CD8-positive, alpha-beta memory T cell (primary cell): Measurements from ENCODE around the gene SHCBP1L. TPM values are rescaled to one million over a fixed set of nuclear protein-coding genes. Genes with fewer than 3 reads are reported as not detected.

ENCODE experiments used
- CTCF ChIA-PET: fragments of 350-600 bp; sonication (Branson Sonifier 250); formaldehyde crosslinking; loops from one replicate; lab custom pipeline; 2021; ENCODE audit warnings: antibody characterized with exemption; lab: Charles Lee
- POLR2A ChIA-PET: fragments of 350-600 bp; sonication (Branson Sonifier 250); formaldehyde crosslinking; loops from one replicate; lab custom pipeline; 2021; ENCODE audit warnings: antibody characterized with exemption; lab: Charles Lee
- DNase-seq, 5 donors: peaks; one replicate each; pipeline versions ENCODE4 v3.0.0 to v3.0.0-alpha.2; 2020 to 2022; ENCODE audit warnings: mixed read lengths in 1 of 5
- H3K27ac ChIP-seq: one replicate; pipeline ENCODE4 v1.7.0; 2013; ENCODE audit warnings: low read depth, mild to moderate bottlenecking, low read length, moderate library complexity
- H3K27me3 ChIP-seq: 2 replicates; pipeline ENCODE4 v1.7.0; 2013; ENCODE audit warnings: low read length, mild to moderate bottlenecking; ENCODE audit not compliant: insufficient read depth, poor library complexity, severe bottlenecking
- H3K36me3 ChIP-seq: 2 replicates; pipeline ENCODE4 v1.7.0; 2013; ENCODE audit warnings: mild to moderate bottlenecking, low read length, moderate library complexity; ENCODE audit not compliant: insufficient read depth
- H3K4me1 ChIP-seq: 2 replicates; pipeline ENCODE4 v1.7.0; 2013; ENCODE audit warnings: mild to moderate bottlenecking, low read length, moderate library complexity; ENCODE audit not compliant: insufficient read depth
- H3K4me3 ChIP-seq: 2 replicates; pipeline ENCODE4 v1.7.0; 2013; ENCODE audit warnings: mild to moderate bottlenecking, low read length
- H3K9me3 ChIP-seq: 2 replicates; pipeline ENCODE4 v1.7.0; 2013; ENCODE audit warnings: mild to moderate bottlenecking, low read length
- H3K27ac Mint-ChIP-seq, 8 donors: one replicate each; pipeline ENCODE4 v1.8.0; 2020 to 2021; ENCODE audit warnings: mixed read lengths in 8 of 8, mild to moderate bottlenecking in 6 of 8, inconsistent platforms in 3 of 8, moderate library complexity in 3 of 8
- H3K27me3 Mint-ChIP-seq, 2 donors: one replicate each; pipeline ENCODE4 v1.8.0; 2020 to 2021; ENCODE audit warnings: mixed read lengths in 2 of 2, mild to moderate bottlenecking in 1 of 2, moderate library complexity in 1 of 2
- H3K36me3 Mint-ChIP-seq, 3 donors: one replicate each; pipeline ENCODE4 v1.8.0; 2020 to 2021; ENCODE audit warnings: mixed read lengths in 3 of 3, inconsistent platforms in 1 of 3, mild to moderate bottlenecking in 1 of 3
- H3K4me1 Mint-ChIP-seq, 3 donors: one replicate each; pipeline ENCODE4 v1.8.0; 2020 to 2021; ENCODE audit warnings: mixed read lengths in 3 of 3, inconsistent platforms in 1 of 3, mild to moderate bottlenecking in 1 of 3
- H3K4me3 Mint-ChIP-seq, 7 donors: one replicate each; pipeline ENCODE4 v1.8.0; 2020 to 2021; ENCODE audit warnings: mixed read lengths in 7 of 7, mild to moderate bottlenecking in 6 of 7, moderate library complexity in 4 of 7, inconsistent platforms in 2 of 7
- H3K9me3 Mint-ChIP-seq, 5 donors: one replicate each; pipeline ENCODE4 v1.8.0; 2020 to 2022; ENCODE audit warnings: mixed read lengths in 5 of 5, mild to moderate bottlenecking in 3 of 5, moderate library complexity in 2 of 5, inconsistent platforms in 1 of 5
- polyA plus RNA-seq: library from polyadenylated mRNA; unstranded; fragments of 300-500 nt; fragmentation: Illumina TruSeq; gene quantifications from one replicate; pipeline ENCODE4 v1.2.3, GENCODE V29; 2021
- total RNA-seq, 2 experiments: library from RNA; stranded (reverse); gene quantifications; one replicate each; pipeline ENCODE4 v1.2.3, GENCODE V29; 2021

SHCBP1L gene
- total RNA-seq (not detected), polyA plus RNA-seq (not detected)

DNA sequence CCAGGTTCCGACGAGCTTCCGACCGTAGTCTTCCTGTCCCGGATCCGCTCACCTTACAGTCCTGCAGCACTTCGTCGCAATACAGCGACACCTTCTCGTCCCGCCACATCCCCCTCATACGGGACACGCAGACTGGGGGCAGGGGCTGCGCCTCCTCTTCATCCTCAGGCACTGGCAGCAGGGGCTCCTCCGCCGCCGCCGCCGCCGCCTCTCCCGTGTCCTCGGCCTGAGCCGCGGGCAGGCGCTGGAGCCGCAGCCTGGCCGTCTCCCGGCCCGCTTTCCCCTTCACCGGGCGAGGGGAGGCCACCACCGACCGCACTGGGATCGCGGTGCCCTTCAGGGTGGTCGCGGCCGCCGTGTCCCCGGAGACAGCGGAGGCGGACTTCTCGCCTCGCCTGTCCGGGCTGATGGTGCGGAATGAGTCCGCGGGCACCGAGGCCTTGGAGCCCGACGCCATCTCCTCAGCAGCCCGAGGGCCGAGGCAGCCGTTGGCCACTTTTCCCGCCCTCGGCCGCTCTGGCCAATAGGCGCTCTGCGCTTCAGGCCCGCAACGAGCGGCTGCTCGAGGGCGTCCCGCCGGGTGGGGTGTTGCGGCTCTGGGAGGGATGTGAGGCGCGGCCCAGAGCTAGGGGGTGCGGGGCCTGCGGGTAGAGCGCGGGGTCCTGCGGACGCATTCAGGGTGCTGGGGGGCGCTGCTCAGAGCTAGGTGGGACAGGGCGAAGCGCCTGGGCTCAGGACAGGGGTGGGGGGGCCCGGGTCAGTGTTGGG lies at the start of gene SHCBP1L:
TSS of gene SHCBP1L (minus strand) at position 490 of the 768 bp plus-strand sequence. CDS start at position 457, 33 bp downstream.
- H3K27me3 Mint-ChIP-seq = peaks cover 22 to 37% of the 10 kb centered on the region in 2 donors
- Histone ChIP-seq H3K36me3 (no peaks in the 10 kb centered on the region), H3K27me3 (no peaks in the 10 kb centered on the region), H3K9me3 (no peaks in the 10 kb centered on the region), H3K27ac (no peak within 1 kb of the TSS), H3K4me1 (no peaks in the 10 kb centered on the region), H3K4me3 (no peak within 1 kb of the TSS)
- H3K4me1 Mint-ChIP-seq = peaks cover 0 to 8% (median 0%) of the 10 kb centered on the region in 3 donors
- H3K27ac Mint-ChIP-seq = no peak within 1 kb of the TSS
- H3K9me3 Mint-ChIP-seq = peaks cover 0 to 2% (median 0%) of the 10 kb centered on the region in 5 donors
- no peaks in the 10 kb centered on the region for H3K36me3 Mint-ChIP-seq
- no peak within 1 kb of the TSS for H3K4me3 Mint-ChIP-seq
- POLR2A ChIA-PET = no interaction called here
- CTCF ChIA-PET = no interaction called here
- DNase-seq = no peak

GRCh38 chr1:183002267-183002666 lies 49.3 kb upstream of the SHCBP1L start:
- DNase-seq = no peak
- CTCF ChIA-PET = no interaction called here
- H3K36me3 ChIP-seq = no peaks in the 10 kb centered on the region
- H3K27ac ChIP-seq = no peak overlapping the region
- H3K4me3 ChIP-seq = no peak overlapping the region
- H3K27ac Mint-ChIP-seq = no peak overlapping the region
- no peaks in the 10 kb centered on the region for H3K4me1 Mint-ChIP-seq
- no peaks in the 10 kb centered on the region for H3K36me3 Mint-ChIP-seq
- H3K4me1 ChIP-seq = no peaks in the 10 kb centered on the region
- POLR2A ChIA-PET = no interaction called here
- H3K4me3 Mint-ChIP-seq = no peak overlapping the region
- H3K27me3 Mint-ChIP-seq = peaks cover 17 to 46% of the 10 kb centered on the region in 2 donors
- no peaks in the 10 kb centered on the region for H3K27me3 ChIP-seq
- H3K9me3 ChIP-seq = no peaks in the 10 kb centered on the region
- peaks cover 0 to 7% (median 2%) of the 10 kb centered on the region in 5 donors for H3K9me3 Mint-ChIP-seq

DNA sequence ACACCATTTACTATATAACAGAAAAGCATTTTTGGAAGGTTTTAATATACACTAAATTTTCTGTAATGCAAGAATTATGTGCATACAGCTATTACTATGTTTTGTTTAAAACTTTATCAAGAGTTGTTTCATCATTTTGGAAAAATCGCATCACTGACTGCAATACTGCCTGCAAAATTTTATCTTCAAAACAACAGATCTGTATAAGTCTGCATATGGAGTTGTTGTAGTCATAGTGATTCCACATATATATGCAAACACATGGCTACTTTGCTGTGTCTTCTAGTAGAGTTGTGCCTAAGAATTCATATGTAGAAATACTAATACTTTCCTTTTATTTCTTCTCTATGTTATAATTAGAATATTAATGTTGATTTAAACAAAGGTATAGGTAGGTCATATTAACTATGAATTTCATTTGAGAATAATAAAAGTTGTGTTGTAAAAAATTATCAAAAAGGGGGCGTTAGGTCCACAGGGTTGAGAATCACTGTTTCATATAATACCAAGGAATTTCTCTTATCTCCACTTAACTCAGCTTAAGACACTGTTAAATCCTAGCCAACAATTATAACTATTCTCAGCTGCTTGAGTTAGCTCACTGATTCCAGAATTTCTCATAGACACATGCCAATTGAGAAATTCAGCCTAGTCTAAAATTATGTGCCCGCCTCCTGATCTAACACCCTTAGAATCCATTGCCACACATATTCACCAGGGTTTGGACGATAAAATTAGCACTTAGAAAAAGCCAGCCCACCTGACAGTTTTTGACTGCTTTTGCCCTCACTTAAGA lies 47.4 kb upstream of the SHCBP1L start:
- ChIA-PET CTCF (no interaction called here), POLR2A (no interaction called here)
- H3K36me3 ChIP-seq = no peaks in the 10 kb centered on the region
- Mint-ChIP-seq H3K27me3 (peaks cover 14 to 47% of the 10 kb centered on the region in 2 donors), H3K4me1 (no peaks in the 10 kb centered on the region), H3K9me3 (peaks cover 0 to 1% (median 0%) of the 10 kb centered on the region in 5 donors), H3K4me3 (no peak overlapping the region), H3K27ac (no peak overlapping the region), H3K36me3 (no peaks in the 10 kb centered on the region)
- H3K27ac ChIP-seq = no peak overlapping the region
- DNase-seq = no peak
- no peak overlapping the region for H3K4me3 ChIP-seq
- no peaks in the 10 kb centered on the region for H3K4me1 ChIP-seq
- H3K9me3 ChIP-seq = no peaks in the 10 kb centered on the region
- H3K27me3 ChIP-seq = no peaks in the 10 kb centered on the region

GRCh38 chr1:182998482-182998881 lies 45.5 kb upstream of the SHCBP1L start:
- Histone ChIP-seq H3K4me1 (no peaks in the 10 kb centered on the region), H3K36me3 (no peaks in the 10 kb centered on the region), H3K9me3 (no peaks in the 10 kb centered on the region), H3K4me3 (no peak overlapping the region), H3K27me3 (no peaks in the 10 kb centered on the region), H3K27ac (no peak overlapping the region)
- no peak for DNase-seq
- no peaks in the 10 kb centered on the region for H3K36me3 Mint-ChIP-seq
- H3K9me3 Mint-ChIP-seq = no peaks in the 10 kb centered on the region
- no peak overlapping the region for H3K4me3 Mint-ChIP-seq
- peaks cover 14 to 40% of the 10 kb centered on the region in 2 donors for H3K27me3 Mint-ChIP-seq
- POLR2A ChIA-PET = no interaction called here
- no peaks in the 10 kb centered on the region for H3K4me1 Mint-ChIP-seq
- CTCF ChIA-PET = no interaction called here
- H3K27ac Mint-ChIP-seq = no peak overlapping the region

- H3K4me1 Mint-ChIP-seq = no peaks in the 10 kb centered on the region
- Histone ChIP-seq H3K4me1 (no peaks in the 10 kb centered on the region), H3K27ac (no peak overlapping the region), H3K36me3 (no peaks in the 10 kb centered on the region), H3K27me3 (no peaks in the 10 kb centered on the region), H3K4me3 (no peak overlapping the region), H3K9me3 (no peaks in the 10 kb centered on the region)
- H3K36me3 Mint-ChIP-seq = no peaks in the 10 kb centered on the region
- DNase-seq = no peak
- peaks cover 15 to 48% of the 10 kb centered on the region in 2 donors for H3K27me3 Mint-ChIP-seq
- CTCF ChIA-PET = no interaction called here
- no peak overlapping the region for H3K27ac Mint-ChIP-seq
- POLR2A ChIA-PET = no interaction called here
- no peak overlapping the region for H3K4me3 Mint-ChIP-seq
- H3K9me3 Mint-ChIP-seq = no peaks in the 10 kb centered on the region
Measured at GRCh38 chr1:182996816-182997215, 43.9 kb upstream of the SHCBP1L start.

- Histone ChIP-seq H3K4me3 (no peak overlapping the region), H3K9me3 (no peaks in the 10 kb centered on the region), H3K36me3 (no peaks in the 10 kb centered on the region), H3K27me3 (no peaks in the 10 kb centered on the region), H3K27ac (no peak overlapping the region), H3K4me1 (no peaks in the 10 kb centered on the region)
- ChIA-PET POLR2A (no interaction called here), CTCF (no interaction called here)
- H3K27me3 Mint-ChIP-seq = peaks cover 12 to 50% of the 10 kb centered on the region in 2 donors
- DNase-seq = no peak
- H3K36me3 Mint-ChIP-seq = no peaks in the 10 kb centered on the region
- H3K9me3 Mint-ChIP-seq = no peaks in the 10 kb centered on the region
- no peaks in the 10 kb centered on the region for H3K4me1 Mint-ChIP-seq
- H3K4me3 Mint-ChIP-seq = no peak overlapping the region
- H3K27ac Mint-ChIP-seq = no peak overlapping the region
Measured at GRCh38 chr1:182995894-182996293, 42.9 kb upstream of the SHCBP1L start.

DNA sequence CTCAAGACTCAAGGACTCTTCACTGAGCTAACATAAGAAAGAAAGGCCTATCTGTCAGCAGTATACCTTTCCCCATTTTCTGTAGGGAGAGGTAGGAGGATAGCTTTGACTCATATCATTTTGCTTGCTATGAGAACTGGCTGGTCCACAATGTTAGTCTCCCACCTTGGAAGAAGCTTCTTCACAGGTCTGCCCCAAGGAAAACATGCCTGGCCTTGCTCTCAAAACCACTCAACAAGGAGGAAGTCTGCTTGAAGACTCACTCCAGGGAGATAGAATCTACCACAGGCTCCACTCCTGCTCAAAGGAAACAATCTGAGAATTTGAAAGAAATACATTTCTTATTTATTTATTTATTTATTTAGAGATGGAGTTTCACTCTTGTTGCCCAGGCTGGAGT lies 40.8 kb upstream of the SHCBP1L start:
- no peaks in the 10 kb centered on the region for H3K36me3 ChIP-seq
- ChIA-PET CTCF (no interaction called here), POLR2A (no interaction called here)
- Mint-ChIP-seq H3K9me3 (no peaks in the 10 kb centered on the region), H3K36me3 (no peaks in the 10 kb centered on the region), H3K4me1 (no peaks in the 10 kb centered on the region), H3K4me3 (no peak overlapping the region), H3K27me3 (peaks cover 13 to 50% of the 10 kb centered on the region in 2 donors), H3K27ac (no peak overlapping the region)
- no peaks in the 10 kb centered on the region for H3K9me3 ChIP-seq
- no peaks in the 10 kb centered on the region for H3K4me1 ChIP-seq
- no peaks in the 10 kb centered on the region for H3K27me3 ChIP-seq
- DNase-seq = no peak
- H3K27ac ChIP-seq = no peak overlapping the region
- H3K4me3 ChIP-seq = no peak overlapping the region

- H3K4me3 ChIP-seq = no peak overlapping the region
- H3K4me1 ChIP-seq = no peaks in the 10 kb centered on the region
- POLR2A ChIA-PET = no interaction called here
- CTCF ChIA-PET = no interaction called here
- Mint-ChIP-seq H3K27me3 (peaks cover 6 to 44% of the 10 kb centered on the region in 2 donors), H3K36me3 (no peaks in the 10 kb centered on the region), H3K27ac (no peak overlapping the region), H3K4me1 (no peaks in the 10 kb centered on the region), H3K4me3 (no peak overlapping the region), H3K9me3 (no peaks in the 10 kb centered on the region)
- no peaks in the 10 kb centered on the region for H3K36me3 ChIP-seq
- no peaks in the 10 kb centered on the region for H3K9me3 ChIP-seq
- no peak for DNase-seq
- H3K27ac ChIP-seq = no peak overlapping the region
- no peaks in the 10 kb centered on the region for H3K27me3 ChIP-seq
Measured at GRCh38 chr1:182990413-182991144, 37.6 kb upstream of the SHCBP1L start.
